ENCODE results near the gene THADA.

The THADA gene

DNA sequence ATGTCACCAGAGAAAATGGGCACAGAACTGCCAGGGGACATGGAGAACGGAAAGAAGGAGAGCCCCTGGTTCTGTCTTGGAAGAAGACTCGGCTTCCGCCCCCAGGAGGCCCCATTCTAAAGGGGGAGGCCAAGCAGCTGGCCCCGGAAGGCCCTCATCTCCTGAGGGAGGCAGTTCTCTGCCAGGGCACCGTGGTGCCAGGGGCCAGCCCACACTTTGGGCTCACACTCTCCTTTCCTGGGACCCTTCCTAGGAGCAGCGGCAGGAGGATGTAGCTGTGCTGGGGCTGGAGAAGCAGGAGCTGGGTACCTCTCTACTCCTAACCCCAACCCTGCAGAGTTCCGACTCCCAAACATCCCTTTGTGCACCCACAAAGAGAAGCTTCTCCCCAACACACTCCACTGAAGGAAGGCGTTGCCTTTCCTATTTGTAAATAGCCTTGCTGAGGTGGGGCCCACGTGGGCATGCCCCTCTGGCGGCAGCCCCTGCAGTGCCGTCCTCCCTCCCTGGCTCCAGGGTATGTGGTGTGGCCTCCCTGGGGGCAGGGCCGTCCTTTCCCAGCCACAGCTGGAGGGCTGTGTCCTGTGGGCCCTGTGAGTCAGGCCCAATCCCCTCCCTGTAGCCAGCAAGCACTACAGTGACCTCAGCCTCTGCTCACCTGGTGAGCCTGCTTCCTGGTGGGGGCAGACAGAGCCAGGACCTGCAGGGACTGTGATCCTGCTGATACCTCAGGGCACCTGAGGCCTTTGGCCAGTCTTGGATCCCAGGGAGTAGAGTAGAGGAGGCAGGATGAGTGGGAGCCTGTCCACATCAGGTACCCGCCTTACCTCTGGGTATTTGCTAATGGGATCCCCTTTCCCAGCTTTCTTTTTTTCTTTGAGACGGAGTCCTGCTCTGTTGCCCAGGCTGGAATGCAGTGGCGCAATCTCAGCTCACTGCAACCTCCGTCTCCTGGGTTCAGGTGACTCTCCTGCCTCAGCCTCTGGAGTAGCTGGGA, 396.0 kb downstream of the THADA start:
- no peak overlapping the region for H3K4me3 ChIP-seq (ENCODE audit: low read depth, low read length)
- TF ChIP-seq, protein P1, sequence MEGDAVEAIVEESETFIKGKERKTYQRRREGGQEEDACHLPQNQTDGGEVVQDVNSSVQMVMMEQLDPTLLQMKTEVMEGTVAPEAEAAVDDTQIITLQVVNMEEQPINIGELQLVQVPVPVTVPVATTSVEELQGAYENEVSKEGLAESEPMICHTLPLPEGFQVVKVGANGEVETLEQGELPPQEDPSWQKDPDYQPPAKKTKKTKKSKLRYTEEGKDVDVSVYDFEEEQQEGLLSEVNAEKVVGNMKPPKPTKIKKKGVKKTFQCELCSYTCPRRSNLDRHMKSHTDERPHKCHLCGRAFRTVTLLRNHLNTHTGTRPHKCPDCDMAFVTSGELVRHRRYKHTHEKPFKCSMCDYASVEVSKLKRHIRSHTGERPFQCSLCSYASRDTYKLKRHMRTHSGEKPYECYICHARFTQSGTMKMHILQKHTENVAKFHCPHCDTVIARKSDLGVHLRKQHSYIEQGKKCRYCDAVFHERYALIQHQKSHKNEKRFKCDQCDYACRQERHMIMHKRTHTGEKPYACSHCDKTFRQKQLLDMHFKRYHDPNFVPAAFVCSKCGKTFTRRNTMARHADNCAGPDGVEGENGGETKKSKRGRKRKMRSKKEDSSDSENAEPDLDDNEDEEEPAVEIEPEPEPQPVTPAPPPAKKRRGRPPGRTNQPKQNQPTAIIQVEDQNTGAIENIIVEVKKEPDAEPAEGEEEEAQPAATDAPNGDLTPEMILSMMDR (IDR thresholded peaks at IDR 0.05; ENCODE audit: low read depth, low read length) = no peak

GRCh38 chr2:43198263-43198662, 397.6 kb downstream of the THADA start:
- TF ChIP-seq, protein P1 (IDR thresholded peaks at IDR 0.05; ENCODE audit: low read depth, low read length) = no peak
- no peak overlapping the region for H3K4me3 ChIP-seq (ENCODE audit: low read depth, low read length)

DNA sequence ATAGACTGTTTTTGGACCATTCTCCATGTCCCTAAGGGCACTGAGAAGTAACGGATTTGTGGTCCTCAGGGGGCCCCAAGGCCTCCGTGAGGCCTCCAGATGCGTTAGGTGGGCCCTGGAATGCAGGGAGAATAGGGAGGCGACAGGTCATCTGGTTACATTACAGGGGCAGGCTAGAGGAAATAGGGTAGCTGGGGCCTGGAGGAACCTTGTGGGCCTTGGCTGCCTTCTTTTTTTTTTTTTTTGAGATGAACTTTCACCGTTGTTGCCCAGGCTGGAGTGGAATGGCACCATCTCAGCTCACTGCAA, 398.3 kb downstream of the THADA start:
- TF ChIP-seq, protein P1 (IDR thresholded peaks at IDR 0.05; ENCODE audit: low read depth, low read length) = no peak

GRCh38 chr2:43196768-43197587, 398.9 kb downstream of the THADA start:
- H3K4me3 ChIP-seq (ENCODE audit: low read depth, low read length) = no peak overlapping the region
- TF ChIP-seq, protein P1 (IDR thresholded peaks at IDR 0.05; ENCODE audit: low read depth, low read length) = no peak

More for the DNA sequence above, 398.3 kb downstream of the THADA start:
- no peak overlapping the region for H3K4me3 ChIP-seq (ENCODE audit: low read depth, low read length)

DNA sequence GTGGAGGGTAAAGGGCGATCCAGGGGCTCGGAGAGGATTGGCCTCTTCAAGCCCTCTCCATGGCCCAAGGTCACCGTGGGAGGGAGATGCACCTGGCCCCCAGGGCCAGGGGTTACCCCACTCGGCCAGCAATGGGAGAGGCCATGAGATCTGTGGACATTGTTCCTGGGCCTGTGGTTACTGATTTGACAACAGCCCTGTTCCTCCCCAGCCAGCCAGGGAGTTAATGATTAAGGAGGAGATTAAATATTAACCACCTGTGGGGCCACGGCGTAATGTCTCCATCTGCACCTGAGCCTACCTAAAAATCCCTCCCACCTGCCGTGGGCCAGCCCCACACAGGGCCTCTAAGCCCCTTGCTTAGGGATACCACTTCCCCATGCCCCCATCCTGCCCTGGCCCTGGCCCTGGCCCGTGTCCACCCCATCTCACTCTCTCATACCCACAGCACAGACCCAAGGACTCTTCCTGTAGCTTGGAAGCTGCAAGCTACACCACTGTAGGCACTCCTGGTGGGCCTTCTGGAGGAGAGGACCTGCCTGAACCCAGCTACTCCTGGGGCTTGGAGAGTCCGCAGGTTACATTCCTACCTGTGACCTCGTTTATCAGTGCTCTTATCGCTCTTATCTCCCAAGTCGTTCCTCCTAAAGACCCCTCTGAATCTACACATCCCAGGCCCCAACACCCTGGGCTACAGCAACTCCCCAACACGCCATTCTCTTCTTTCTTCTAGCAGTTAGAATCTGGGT, 401.5 kb downstream of the THADA start:
- TF ChIP-seq, protein P1 (IDR thresholded peaks at IDR 0.05; ENCODE audit: low read depth, low read length) = no peak
- no peak overlapping the region for H3K4me3 ChIP-seq (ENCODE audit: low read depth, low read length)

DNA sequence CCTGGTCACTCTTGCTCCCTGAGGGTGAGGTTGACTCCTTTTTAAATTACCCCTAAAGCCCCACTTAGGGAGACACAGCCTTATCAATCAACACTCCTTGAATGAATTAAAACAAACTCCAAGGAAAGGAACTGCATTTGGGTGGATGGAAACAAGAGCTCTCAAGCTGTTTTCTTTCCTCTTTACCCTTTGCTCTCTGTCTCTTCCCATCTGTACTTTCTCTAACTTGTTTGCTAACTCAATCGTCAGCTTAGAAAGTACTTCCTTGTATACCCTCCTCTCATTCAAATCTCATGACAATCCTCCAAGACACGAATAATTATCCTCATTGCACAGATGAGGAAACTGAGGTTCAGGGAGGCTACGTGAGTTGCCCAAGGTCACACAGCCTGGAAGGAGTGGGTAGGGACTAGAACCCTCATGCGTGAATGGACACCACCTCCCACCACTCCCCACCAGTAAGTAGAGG, 402.2 kb downstream of the THADA start:
- TF ChIP-seq, protein P1 (IDR thresholded peaks at IDR 0.05; ENCODE audit: low read depth, low read length) = no peak
- no peak overlapping the region for H3K4me3 ChIP-seq (ENCODE audit: low read depth, low read length)
